HFFc6 (cell line): ENCODE results near the gene RPL19. TPM values are rescaled to one million over a fixed set of nuclear protein-coding genes. Genes with fewer than 3 reads are reported as not detected.

Experiments used
- DNase-seq: peaks from one replicate; pipeline ENCODE4 v3.0.0-alpha.2; 2018
- H3K27ac Mint-ChIP-seq: 2 replicates; pipeline ENCODE4 v1.8.0; 2020; ENCODE audit warnings: mild to moderate bottlenecking, mixed read lengths
- H3K27me3 Mint-ChIP-seq: 2 replicates; pipeline ENCODE4 v1.8.0; 2021; ENCODE audit warnings: mild to moderate bottlenecking, moderate library complexity, mixed read lengths; ENCODE audit not compliant: insufficient read depth
- H3K36me3 Mint-ChIP-seq: 2 replicates; pipeline ENCODE4 v1.8.0; 2021; ENCODE audit warnings: low read depth, mixed read lengths
- H3K4me1 Mint-ChIP-seq: 2 replicates; pipeline ENCODE4 v1.8.0; 2020; ENCODE audit warnings: low read depth, mixed read lengths
- H3K4me3 Mint-ChIP-seq: 2 replicates; pipeline ENCODE4 v1.8.0; 2020; ENCODE audit warnings: mild to moderate bottlenecking, moderate library complexity, mixed read lengths
- H3K9me3 Mint-ChIP-seq: 2 replicates; pipeline ENCODE4 v1.8.0; 2020; ENCODE audit warnings: mild to moderate bottlenecking, mixed read lengths
- CTCF ChIP-seq: fragments of 200-600 bp; sonication (generic); IDR thresholded peaks from 2 replicates; pipeline ENCODE4 v1.5.0; 2021; ENCODE audit warnings: antibody characterized with exemption, mild to moderate bottlenecking
- total RNA-seq, 6 experiments: library from RNA; stranded (reverse); fragmentation: NEBNext Ultra II Directional; extraction: Animal tissue kit (Norgen Biotek cat#: 25700); gene quantifications; 2 replicates in 1 of 6; 3 replicates in 5 of 6; pipeline ENCODE4 v1.2.3, GENCODE V29; 2021

Gene RPL19
- total RNA-seq, 6 experiments from 2014 or later: 1,574 to 1,911 (median 1,762) TPM

- TF ChIP-seq CTCF: no peak
- no peaks in the 10 kb centered on the region for H3K27me3 Mint-ChIP-seq
- no peak for DNase-seq
- no peaks in the 10 kb centered on the region; the same call in 1 of the 2 replicates for H3K36me3 Mint-ChIP-seq
- H3K9me3 Mint-ChIP-seq: no peaks in the 10 kb centered on the region
- no peak overlapping the region for H3K4me3 Mint-ChIP-seq
- no peak overlapping the region for H3K27ac Mint-ChIP-seq
- H3K4me1 Mint-ChIP-seq: peaks cover 7% of the 10 kb centered on the region
These were observed 52.8 kb downstream of the RPL19 start for GRCh38 chr17:39252788-39253460.

Other genes with a start within 250 kb of the RPL19 start
- not detected for gene FBXO47, start 232.9 kb upstream of the RPL19 start, total RNA-seq
- 1 to 10 TPM in 2 of 6 experiments, under 1 TPM in 4; 0.20 to 2.2 (median 0.69) TPM for gene PLXDC1, start 48.6 kb upstream of the RPL19 start, total RNA-seq
- not detected for gene ARL5C, start 34.1 kb upstream of the RPL19 start, total RNA-seq
- gene CACNB1, start 2.6 kb upstream of the RPL19 start, total RNA-seq: 1 to 10 TPM; 5.1 to 7.0 (median 6.1) TPM
- not detected for gene STAC2, start 25.7 kb downstream of the RPL19 start, total RNA-seq
- gene FBXL20, start 201.3 kb downstream of the RPL19 start, total RNA-seq: 10 to 100 TPM; 13.4 to 19.5 (median 15.7) TPM